HepG2 (cell line): ENCODE data around the gene PDZD7. TPM values are rescaled to one million over a fixed set of nuclear protein-coding genes. Genes with fewer than 3 reads are reported as not detected.

Experiments used
- EP300 ChIP-seq, 3 experiments: sonication (generic) in 1 of 3; formaldehyde crosslinking in 1 of 3; IDR thresholded peaks; 2 replicates each; pipeline versions ENCODE4 v1.5.1 to v1.6.1; 2011 to 2020; ENCODE audit warnings: low read depth in 2 of 3, low read length in 2 of 3, borderline replicate concordance in 1 of 3, improper control_type of control experiment in 1 of 3, mild to moderate bottlenecking in 1 of 3, missing genetic modification reagents in 1 of 3, moderate library complexity in 1 of 3
- HOXA3 ChIP-seq: sonication (generic); formaldehyde crosslinking; IDR thresholded peaks from 2 replicates; pipeline ENCODE4 v1.5.0; 2020; ENCODE audit warnings: missing genetic modification reagents
- HOXA5 ChIP-seq: sonication (generic); formaldehyde crosslinking; IDR thresholded peaks from 2 replicates; pipeline ENCODE4 v1.4.0; 2020; ENCODE audit warnings: missing genetic modification reagents
- IRF9 ChIP-seq: sonication (generic); formaldehyde crosslinking; IDR thresholded peaks from 2 replicates; pipeline ENCODE4 v1.8.0; 2022; ENCODE audit warnings: missing genetic modification reagents, mild to moderate bottlenecking, borderline replicate concordance
- KLF15 ChIP-seq: sonication (generic); formaldehyde crosslinking; IDR thresholded peaks from 2 replicates; pipeline ENCODE4 v1.8.1; 2023; ENCODE audit warnings: borderline replicate concordance, mild to moderate bottlenecking, inconsistent platforms, missing genetic modification reagents, mixed read lengths
- RFX3 ChIP-seq: IDR thresholded peaks from 2 replicates; pipeline ENCODE4 v1.6.1; 2016; ENCODE audit warnings: missing biosample characterization, missing genetic modification reagents
- SMC3 ChIP-seq: IDR thresholded peaks from 2 replicates; pipeline ENCODE4 v1.6.1; 2011; ENCODE audit warnings: low read length, improper control_type of control experiment
- TFAP4 ChIP-seq: sonication (generic); IDR thresholded peaks from 2 replicates; pipeline ENCODE4 v1.6.1; 2016; ENCODE audit warnings: low read depth, borderline replicate concordance
- TRIM24 ChIP-seq: sonication (generic); formaldehyde crosslinking; IDR thresholded peaks from 2 replicates; pipeline ENCODE4 v1.8.0; 2022; ENCODE audit warnings: mild to moderate bottlenecking, missing genetic modification reagents
- UBTF ChIP-seq: sonication (generic); formaldehyde crosslinking; IDR thresholded peaks from 2 replicates; pipeline ENCODE4 v1.4.0; 2020; ENCODE audit warnings: mild to moderate bottlenecking, missing genetic modification reagents
- USF2 ChIP-seq, 2 experiments: sonication (generic) in 1 of 2; formaldehyde crosslinking in 1 of 2; IDR thresholded peaks; 2 replicates each; pipeline versions ENCODE4 v1.5.1 to v1.6.1; 2011 to 2020; ENCODE audit warnings: borderline replicate concordance in 1 of 2, low read depth in 1 of 2, low read length in 1 of 2, mild to moderate bottlenecking in 1 of 2, missing genetic modification reagents in 1 of 2, moderate library complexity in 1 of 2
- YY1 ChIP-seq: IDR thresholded peaks from 2 replicates; pipeline ENCODE4 v1.6.1; 2011; ENCODE audit warnings: low read length, low read depth, moderate library complexity, mild to moderate bottlenecking; ENCODE audit not compliant: insufficient read depth, insufficient replicate concordance
- ZFP36L2 ChIP-seq: sonication (generic); formaldehyde crosslinking; IDR thresholded peaks from 2 replicates; pipeline ENCODE4 v1.4.0; 2020; ENCODE audit warnings: missing genetic modification reagents
- ZFP91 ChIP-seq: sonication (generic); formaldehyde crosslinking; IDR thresholded peaks from 2 replicates; pipeline ENCODE4 v1.9.0; 2022; ENCODE audit warnings: missing genetic modification reagents, mild to moderate bottlenecking, borderline replicate concordance
- ZNF713 ChIP-seq: sonication (generic); formaldehyde crosslinking; IDR thresholded peaks from 2 replicates; pipeline ENCODE4 v1.4.0; 2020; ENCODE audit warnings: mild to moderate bottlenecking, missing genetic modification reagents
- polyA plus RNA-seq, 8 experiments: library from polyadenylated mRNA; depleted of rRNA in 3 of 8; stranded (reverse) in 7 of 8; unstranded in 1 of 8; fragments of >200 nt; fragmentation: Illumina TruSeq in 4 of 8; extraction: Trizol in 4 of 8; gene quantifications; 2 replicates each; pipeline versions ENCODE4 v1.2.1 to v1.2.3, GENCODE V29; 2011 to 2016; ENCODE audit warnings: low read depth in 4 of 8, missing spikeins in 1 of 8, mixed read lengths in 1 of 8; ENCODE audit not compliant: insufficient read depth in 1 of 8
- total RNA-seq, 5 experiments: library from RNA; depleted of rRNA; stranded (reverse); fragments of >200 nt; fragmentation: Illumina TruSeq; extraction: Trizol; gene quantifications; 2 replicates each; pipeline ENCODE4 v1.2.3, GENCODE V29; 2016; ENCODE audit warnings: low read depth in 1 of 5

PDZD7 gene
- total and polyA plus RNA-seq, 2 of the 13 experiments (the other 11 are each of a cell fraction or from before 2014, with no cell fraction given): 0.58 to 0.73 TPM

GRCh38 chr10:101050208-101051069 is 19.5 kb upstream of the PDZD7 start (continued):
- TF ChIP-seq USF2 (IDR thresholded peaks at IDR 0.05; ENCODE audit: low read depth, low read length) (no peak), USF2 (CRISPR knock-in tag; IDR thresholded peaks at IDR 0.05; ENCODE audit: borderline replicate concordance) (no peak), ZFP36L2 (no peak), ZFP91 (CRISPR knock-in tag) (peak; percentile 41; the same call in 1 of the 2 replicates), ZNF713 (CRISPR knock-in tag) (no peak), EP300 (IDR thresholded peaks at IDR 0.05; ENCODE audit: low read depth in 2 of 2, low read length in 2 of 2) (0 out of 4 replicates have a peak, but pooled peaks of 1 of the 2 experiments have one; percentile 7), EP300 (CRISPR knock-in tag; IDR thresholded peaks at IDR 0.05; ENCODE audit: borderline replicate concordance) (no peak), KLF15 (CRISPR knock-in tag) (no peak), TFAP4 (0 out of 2 replicates have a peak, but pooled peaks have one; percentile 18), SMC3 (peak; percentile 28; the same call in 1 of the 2 replicates), UBTF (CRISPR knock-in tag) (peak; percentile 29; the same call in 1 of the 2 replicates), TRIM24 (CRISPR knock-in tag) (no peak), HOXA3 (CRISPR knock-in tag) (peak; percentile 57), HOXA5 (CRISPR knock-in tag) (0 out of 2 replicates have a peak, but pooled peaks have one; percentile 50), RFX3 (CRISPR knock-in tag) (no peak), YY1 (peak; percentile 19), IRF9 (CRISPR knock-in tag) (no peak)
